GM12891 (cell line): ENCODE measurements around the gene RPL13A.

Source experiments
- DNase-seq: peaks from one replicate; pipeline ENCODE4 v3.0.0; 2011; ENCODE audit warnings: low spot score; ENCODE audit not compliant: insufficient read length
- FAIRE-seq: peaks from 2 replicates; lab custom pipeline; 2011; peaks lifted over from hg19 to GRCh38; lab: Jason Lieb, UNC
- PAX5 ChIP-seq: IDR thresholded peaks from 2 replicates; pipeline ENCODE4 v1.6.1; 2011; ENCODE audit warnings: low read length, moderate library complexity, mild to moderate bottlenecking; ENCODE audit not compliant: insufficient read depth, severe bottlenecking
- POLR2A ChIP-seq: IDR thresholded peaks from 2 replicates; pipeline ENCODE4 v1.6.1; 2011; ENCODE audit warnings: low read depth, low read length, control low read depth
- POLR2AphosphoS5 ChIP-seq: IDR thresholded peaks from 2 replicates; pipeline ENCODE4 v1.6.1; 2011; ENCODE audit warnings: low read depth, low read length, control low read depth
- POU2F2 ChIP-seq: IDR thresholded peaks from 2 replicates; pipeline ENCODE4 v1.6.1; 2011; ENCODE audit warnings: low read depth, mild to moderate bottlenecking, control low read depth, low read length, moderate library complexity
- SPI1 ChIP-seq: IDR thresholded peaks from 2 replicates; pipeline ENCODE4 v1.6.1; 2011; ENCODE audit warnings: low read depth, low read length, control low read depth
- TAF1 ChIP-seq: IDR thresholded peaks from 2 replicates; pipeline ENCODE4 v1.6.1; 2011; ENCODE audit warnings: low read depth, low read length, control low read depth

RPL13A gene

GRCh38 chr19:49479975-49480628 lies 7.3 kb upstream of the RPL13A start:
- no peak for FAIRE-seq
- TF ChIP-seq POU2F2, result no peak
- no peak for DNase-seq

- DNase-seq, result no peak
- no peak for FAIRE-seq
- TF ChIP-seq POU2F2 (no peak), PAX5 (no peak), TAF1 (no peak), POLR2AphosphoS5 (no peak), SPI1 (no peak)
Observed at GRCh38 chr19:49481020-49481683, 6.3 kb upstream of the RPL13A start.

GRCh38 chr19:49486232-49486631 lies 1.2 kb upstream of the RPL13A start:
- no peak for TF ChIP-seq POU2F2
- no peak for TF ChIP-seq POLR2AphosphoS5
- no peak for TF ChIP-seq POLR2A
- no peak for TF ChIP-seq TAF1
- no peak for TF ChIP-seq SPI1
- no peak for TF ChIP-seq PAX5
- FAIRE-seq (no peak), DNase-seq (no peak)

GRCh38 chr19:49486710-49487276 lies 615 bp upstream of the RPL13A start:
- DNase-seq, result no peak
- FAIRE-seq, result no peak
- TF ChIP-seq POLR2A (no peak), TAF1 (no peak), POU2F2 (no peak), SPI1 (no peak), POLR2AphosphoS5 (no peak), PAX5 (no peak)

- TF ChIP-seq POLR2A (no peak; the same call in 1 of the 2 replicates), SPI1 (no peak), POLR2AphosphoS5 (no peak), POU2F2 (no peak), PAX5 (no peak), TAF1 (no peak)
- DNase-seq, result no peak
- no peak for FAIRE-seq
Observed at GRCh38 chr19:49488046-49488862, 846 bp downstream of the RPL13A start.

GRCh38 chr19:49488863-49489537 lies 1.6 kb downstream of the RPL13A start:
- DNase-seq, result no peak
- no peak for FAIRE-seq
- TF ChIP-seq TAF1, result 0 out of 2 replicates have a peak, but pooled peaks have one; percentile 19
- TF ChIP-seq POLR2AphosphoS5, result no peak
- no peak for TF ChIP-seq PAX5

- DNase-seq, result no peak
- TF ChIP-seq TAF1 (0 out of 2 replicates have a peak, but pooled peaks have one; percentile 9), POU2F2 (no peak), PAX5 (no peak), POLR2AphosphoS5 (peak; percentile 75), POLR2A (no peak; the same call in 1 of the 2 replicates), SPI1 (peak; percentile 12; the same call in 1 of the 2 replicates)
- no peak for FAIRE-seq
Observed at GRCh38 chr19:49489601-49490167, 2.3 kb downstream of the RPL13A start.

- no peak for FAIRE-seq
- no peak for DNase-seq
- TF ChIP-seq POU2F2 (no peak), TAF1 (no peak), PAX5 (no peak), SPI1 (no peak), POLR2AphosphoS5 (peak; percentile 54; the same call in 1 of the 2 replicates)
Observed at GRCh38 chr19:49490287-49491029, 3.0 kb downstream of the RPL13A start.
